ENCODE measurements around the gene EXOC3L4.
"Not testable (repeated sequence)": the region's sequence is repeated elsewhere in the genome, so short reads cannot be mapped to it uniquely, and the experiment has no call there.

EXOC3L4 gene

DNA sequence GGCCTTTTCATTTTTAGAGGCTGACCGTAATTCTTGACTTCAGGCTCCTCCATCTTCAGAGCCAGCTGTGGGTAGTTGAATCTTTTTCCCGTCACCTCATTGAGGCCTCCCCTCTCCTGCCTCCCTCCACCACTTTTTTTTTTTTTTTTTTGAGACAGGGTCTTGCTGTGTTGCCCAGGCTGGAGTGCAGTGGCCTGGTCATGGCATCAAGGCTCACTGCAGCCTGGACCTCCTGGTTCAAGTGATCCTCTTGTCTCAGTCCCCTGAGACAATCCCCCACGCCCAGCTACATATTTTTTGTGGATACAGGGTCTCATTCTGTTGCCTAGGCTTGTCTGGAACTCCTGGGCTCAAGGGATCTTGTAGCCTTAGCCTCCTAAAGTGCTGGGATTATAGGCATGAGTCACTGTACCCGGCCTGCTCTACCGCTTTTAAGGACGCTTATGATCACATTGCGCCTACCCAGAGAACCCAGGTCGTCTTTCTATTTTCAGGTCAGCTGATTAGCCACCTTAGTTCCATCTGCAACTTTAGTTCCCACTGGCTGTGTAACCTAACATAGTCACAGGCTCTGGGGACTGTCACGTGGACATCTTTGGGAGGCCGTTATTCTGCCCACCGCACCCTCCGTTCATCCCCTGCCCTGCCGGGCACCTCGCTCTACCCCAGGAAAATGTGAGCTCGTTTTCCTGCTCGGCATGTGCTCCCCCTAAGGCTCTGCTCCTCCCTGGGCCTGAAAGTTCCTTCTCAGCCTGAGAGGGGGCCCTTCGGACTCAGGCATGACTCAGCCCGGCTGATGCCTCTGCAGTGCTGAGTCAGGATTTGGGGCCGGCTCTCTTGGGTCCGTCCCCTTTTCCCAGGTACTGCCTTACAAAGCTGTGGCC is 42.1 kb downstream of the EXOC3L4 start:
- DNase-seq, result no peak

DNA sequence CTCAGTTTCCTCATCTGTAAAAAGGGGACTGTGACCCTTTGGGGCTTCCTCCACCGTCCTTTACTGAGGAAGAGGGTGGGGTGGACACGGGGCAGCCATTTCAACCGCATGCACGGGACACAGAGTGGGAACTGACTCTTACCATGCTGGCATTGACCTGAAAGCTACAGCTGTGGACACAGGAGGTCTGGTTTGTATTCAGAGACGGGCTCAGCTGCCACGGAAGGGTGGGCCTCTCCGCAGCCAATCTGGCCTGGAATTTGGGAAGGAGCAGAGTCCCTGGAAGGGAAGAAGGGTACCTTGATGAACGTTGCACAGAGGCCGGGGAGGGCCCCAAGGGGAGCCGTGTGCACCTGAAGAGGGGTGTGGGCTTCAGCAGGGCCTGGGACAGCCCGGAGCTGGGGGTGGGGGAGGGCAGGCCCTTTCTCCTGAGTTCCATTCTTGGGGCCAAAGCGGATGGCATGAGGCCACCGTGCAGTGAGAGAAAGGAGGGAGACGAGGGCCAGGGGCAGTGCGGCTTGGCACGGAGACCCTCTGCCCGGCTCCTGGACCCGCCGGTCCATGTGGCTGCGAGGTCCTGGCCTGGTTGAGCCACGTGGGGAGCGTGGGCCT is 43.3 kb downstream of the EXOC3L4 start:
- DNase-seq, result no peak

DNA sequence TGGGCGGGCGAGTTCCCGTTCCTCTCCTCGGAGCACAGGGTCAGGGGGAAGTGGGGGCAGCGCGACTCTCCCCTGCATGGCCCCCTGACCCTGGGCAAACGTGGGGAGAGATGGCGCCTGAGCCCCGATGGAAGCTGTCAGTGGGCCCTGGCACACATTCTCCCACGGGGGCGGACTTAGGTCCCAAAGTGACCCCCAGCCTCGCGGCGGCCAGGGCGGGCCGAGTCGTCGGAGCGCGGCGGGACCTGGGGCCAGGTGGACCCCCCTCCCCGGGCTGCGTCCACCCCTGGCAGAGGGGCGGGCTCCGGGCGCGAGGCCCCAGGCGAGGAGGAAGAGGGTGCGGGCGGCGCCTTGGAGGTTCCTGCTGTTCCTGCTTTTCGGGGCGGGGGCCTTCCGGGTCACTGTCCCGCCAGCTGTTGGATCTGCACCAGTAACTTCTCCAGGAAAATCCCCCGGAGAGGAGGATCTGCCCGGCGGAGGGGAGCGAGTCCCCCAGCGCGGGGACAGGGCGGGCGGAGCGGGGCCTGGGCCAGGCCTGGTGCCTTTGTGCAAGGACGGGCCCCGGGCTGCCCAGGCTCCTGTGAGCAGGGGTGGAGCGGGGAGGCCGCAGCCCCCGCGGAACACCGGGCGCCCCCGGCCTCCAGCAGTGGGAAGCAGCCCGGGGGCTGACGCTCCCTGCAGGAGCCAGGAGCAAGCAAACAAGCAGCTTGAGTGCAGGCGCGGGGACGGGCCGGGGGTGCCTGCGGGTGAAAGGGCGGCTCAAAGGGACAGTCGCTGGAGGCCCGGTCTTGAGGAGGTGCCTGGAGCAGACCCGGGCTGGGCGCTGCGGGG is 44.0 kb downstream of the EXOC3L4 start:
- no peak for DNase-seq

GRCh38 chr14:103139132-103140025 is 44.9 kb downstream of the EXOC3L4 start:
- DNase-seq, result no peak

DNA sequence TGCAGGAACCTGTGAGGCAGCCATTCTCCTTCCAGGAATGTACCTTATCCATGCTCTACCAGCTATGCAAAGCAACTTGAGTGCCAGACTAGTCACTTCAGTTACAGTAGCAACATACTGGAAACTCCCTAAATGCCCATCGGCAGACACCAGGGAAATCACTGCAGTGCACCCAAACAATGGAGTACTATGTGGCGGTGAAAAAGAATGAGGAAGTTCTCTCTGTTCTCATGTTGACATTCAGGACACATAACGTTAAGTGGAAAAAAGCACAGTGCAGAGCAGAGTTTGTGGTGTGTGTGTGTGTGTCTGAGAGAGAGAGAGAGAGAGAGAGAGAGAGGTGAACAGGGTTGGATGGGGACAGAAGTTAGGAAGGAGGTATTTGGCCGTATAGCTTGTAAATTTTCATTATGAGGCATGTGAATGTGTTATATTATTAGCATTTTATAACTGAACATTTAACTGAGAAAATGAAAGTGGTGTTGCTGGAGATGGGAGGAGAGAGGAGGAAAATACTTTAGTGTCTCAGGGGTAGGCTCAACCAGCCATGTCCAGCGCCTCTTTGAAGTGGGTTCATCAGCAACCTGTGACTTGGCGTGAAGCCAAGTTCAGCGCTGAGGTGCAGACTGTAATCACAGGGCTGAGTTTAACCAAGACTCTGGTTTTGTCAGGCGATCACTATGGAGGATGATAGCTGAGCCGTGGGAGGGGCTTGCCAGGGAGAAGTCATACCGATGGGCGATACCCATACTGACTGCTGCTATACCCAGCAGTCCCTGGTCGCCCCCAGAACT is 46.0 kb downstream of the EXOC3L4 start:
- DNase-seq, result no peak

- DNase-seq, result no peak
These were observed 46.7 kb downstream of the EXOC3L4 start for GRCh38 chr14:103141117-103141796.

- no peak for DNase-seq
These were observed 47.5 kb downstream of the EXOC3L4 start for GRCh38 chr14:103142026-103142425.

DNA sequence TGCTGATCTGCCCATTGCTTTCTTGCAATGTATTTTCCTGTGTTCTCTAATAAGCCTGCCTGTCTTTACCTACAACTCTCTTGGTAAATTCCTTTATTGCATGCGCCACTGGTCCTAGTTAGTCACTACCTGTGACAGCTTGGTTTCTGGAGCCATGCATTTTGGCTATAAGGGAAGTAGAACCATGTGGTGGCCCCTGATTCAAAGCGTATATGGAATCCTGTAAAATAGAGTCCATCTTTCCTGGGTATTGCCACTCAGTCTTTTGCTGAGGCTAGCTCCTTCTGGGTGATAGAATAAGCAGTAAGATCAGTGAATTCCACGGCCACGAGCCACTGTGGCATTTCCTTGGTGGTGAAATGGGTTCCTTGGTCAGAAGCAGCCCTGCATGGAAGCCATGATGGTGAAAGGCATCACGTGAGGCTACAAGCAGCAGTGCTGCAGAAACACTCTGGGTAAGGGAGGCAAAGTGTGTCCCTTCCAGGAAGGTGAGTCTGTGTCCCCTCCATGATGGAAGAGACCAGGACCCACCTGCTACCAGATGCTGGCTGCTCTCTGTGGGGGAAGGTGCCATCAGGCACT is 48.3 kb downstream of the EXOC3L4 start:
- no peak for DNase-seq

DNA sequence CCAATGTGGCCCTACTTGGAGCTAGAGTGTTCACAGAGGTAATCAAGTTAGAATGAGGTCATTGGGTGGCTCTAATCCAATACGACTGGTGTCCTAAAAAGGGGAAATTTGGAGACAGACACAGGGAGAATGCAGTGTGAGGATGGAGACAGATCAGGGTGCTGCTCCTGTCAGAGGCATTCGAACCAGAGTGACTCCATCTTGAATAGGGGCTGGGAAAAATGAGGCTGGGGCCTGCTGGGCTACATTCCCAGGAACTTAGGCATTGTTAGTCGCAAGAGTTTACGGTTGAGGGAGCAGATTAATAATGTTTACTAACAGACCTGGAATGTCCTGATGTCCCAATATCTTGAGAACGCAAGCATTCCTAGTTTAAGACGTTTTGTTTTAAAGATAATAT is 49.0 kb downstream of the EXOC3L4 start:
- no peak for DNase-seq

- DNase-seq, result no peak
These were observed 49.6 kb downstream of the EXOC3L4 start for GRCh38 chr14:103144085-103144484.

DNA sequence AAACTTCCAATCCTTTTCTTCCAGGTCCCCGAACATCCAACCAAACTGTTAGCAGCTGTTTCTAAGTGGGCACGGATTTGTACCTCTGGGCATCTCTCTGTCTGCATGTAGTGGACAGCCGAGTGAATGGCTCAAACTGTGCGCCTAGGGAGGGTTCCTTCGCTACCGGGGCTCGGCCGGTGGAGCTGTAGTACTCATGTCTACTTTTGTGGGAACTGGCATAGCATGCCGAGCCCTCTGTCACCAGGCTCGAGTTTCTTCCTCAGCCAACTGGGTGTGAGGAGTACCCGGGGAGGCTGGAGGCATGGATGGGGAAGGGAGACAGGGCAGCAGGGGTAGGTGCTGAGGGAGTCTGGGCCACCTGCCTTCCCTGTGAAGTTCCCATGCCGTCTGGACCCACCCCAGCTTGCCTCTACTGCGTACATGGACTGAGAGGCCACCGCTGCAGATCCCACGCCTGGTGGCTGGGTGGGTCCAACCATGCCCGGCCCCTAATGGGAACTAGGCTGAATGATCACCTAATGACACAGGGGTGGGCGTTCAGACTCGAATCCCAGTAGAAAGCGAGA is 51.7 kb downstream of the EXOC3L4 start:
- DNase-seq, result no peak

DNA sequence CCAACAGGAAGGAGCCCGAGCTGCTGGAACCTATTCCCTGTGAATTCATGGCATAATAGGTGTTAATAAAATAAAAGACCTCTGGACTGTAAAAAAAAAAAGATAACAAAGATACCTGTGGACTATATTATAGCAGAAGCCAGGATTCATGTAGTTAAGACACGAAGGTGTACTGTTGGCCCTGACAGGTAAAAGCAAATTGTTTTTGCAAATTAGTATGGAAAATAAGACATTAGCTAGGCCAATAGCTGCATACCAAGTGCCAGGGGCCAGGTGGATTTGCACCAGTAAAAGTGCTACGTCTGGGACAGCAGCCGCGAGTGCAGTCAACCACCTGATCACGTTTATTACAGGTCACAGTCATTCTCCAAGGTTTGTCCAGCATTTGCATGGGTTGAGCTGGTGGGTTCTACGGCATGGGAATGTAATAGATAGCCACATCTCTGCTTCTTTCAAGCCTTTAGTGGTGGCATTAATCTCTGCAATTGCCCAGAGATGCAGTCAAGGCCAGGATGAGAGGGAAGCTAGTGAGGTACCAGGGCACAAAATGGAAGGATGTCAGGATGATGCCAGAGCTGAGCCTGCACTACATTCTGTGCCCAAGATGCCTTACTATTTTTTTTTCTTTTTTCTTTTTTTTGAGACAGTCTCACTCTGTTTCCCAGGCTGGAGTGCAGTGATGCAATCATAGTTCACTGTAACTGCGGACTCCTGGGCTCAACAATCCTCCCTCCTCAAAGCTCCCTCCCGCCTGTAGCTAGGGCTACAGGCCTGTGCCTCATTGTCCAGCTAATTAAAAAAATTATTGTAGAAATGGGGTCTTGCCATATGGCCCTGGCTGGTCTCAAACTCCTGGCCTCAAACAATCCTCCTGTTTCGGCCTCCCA is 55.1 kb downstream of the EXOC3L4 start:
- no peak for DNase-seq

- DNase-seq, result no peak
These were observed 56.9 kb downstream of the EXOC3L4 start for GRCh38 chr14:103151270-103151945.

- DNase-seq, result no peak
These were observed 60.5 kb downstream of the EXOC3L4 start for GRCh38 chr14:103155010-103155409.

GRCh38 chr14:103155416-103155815 is 60.9 kb downstream of the EXOC3L4 start:
- not testable (repeated sequence) for DNase-seq

GRCh38 chr14:103155826-103156394 is 61.4 kb downstream of the EXOC3L4 start:
- no peak for DNase-seq

GRCh38 chr14:103156651-103157378 is 62.3 kb downstream of the EXOC3L4 start:
- DNase-seq, result no peak

All from cerebellar nuclear complex (tissue), 1 donor.